ENCODE results near the gene YTHDF1. TPM values are rescaled to one million over a fixed set of nuclear protein-coding genes. Genes with fewer than 3 reads are reported as not detected.
A peak's percentile ranks its signal among the peaks of the same experiment; 100 is the strongest.

The YTHDF1 gene
- total RNA-seq, 1 experiment from 2014 or later: 196 TPM

GRCh38 chr20:63257629-63258028 lies 41.7 kb upstream of the YTHDF1 start:
- no peak overlapping the region for H3K4me3 Mint-ChIP-seq (ENCODE audit: unreplicated experiment)
- POLR2A ChIA-PET: no interaction called here
- no peaks in the 10 kb centered on the region for H3K36me3 ChIP-seq (ENCODE audit: control insufficient read depth, insufficient read depth, low read length)
- H3K9me3 ChIP-seq: no peaks in the 10 kb centered on the region
- H3K4me1 ChIP-seq: peaks cover 74% of the 10 kb centered on the region
- H3K36me3 Mint-ChIP-seq (ENCODE audit: insufficient read depth, unreplicated experiment): no peaks in the 10 kb centered on the region
- no peaks in the 10 kb centered on the region for H3K27me3 ChIP-seq (replicated peaks; ENCODE audit: control insufficient read depth, insufficient read depth, low read length)
- no peaks in the 10 kb centered on the region for H3K9me3 Mint-ChIP-seq (ENCODE audit: unreplicated experiment)
- H3K27me3 Mint-ChIP-seq (ENCODE audit: insufficient read depth, unreplicated experiment): no peaks in the 10 kb centered on the region
- H3K4me1 Mint-ChIP-seq (ENCODE audit: low read depth, unreplicated experiment): peaks cover 52% of the 10 kb centered on the region
- intact Hi-C loops (cut with micrococcal nuclease; ENCODE audit: unreplicated experiment): no loop called here
- H3K27ac Mint-ChIP-seq (ENCODE audit: unreplicated experiment): no peak overlapping the region
- no TSS peak for BruUV-seq (replicated peaks)
- no peak for DNase-seq
- no peak overlapping the region for H3K4me3 ChIP-seq (ENCODE audit: low read depth, low read length)
- CTCF ChIA-PET: interaction anchor here (0.7 kb wide), 1 partner anchor 107 kb away, joined by 3 read pairs; no protein-coding TSS in a partner anchor
- TF ChIP-seq, protein P1, sequence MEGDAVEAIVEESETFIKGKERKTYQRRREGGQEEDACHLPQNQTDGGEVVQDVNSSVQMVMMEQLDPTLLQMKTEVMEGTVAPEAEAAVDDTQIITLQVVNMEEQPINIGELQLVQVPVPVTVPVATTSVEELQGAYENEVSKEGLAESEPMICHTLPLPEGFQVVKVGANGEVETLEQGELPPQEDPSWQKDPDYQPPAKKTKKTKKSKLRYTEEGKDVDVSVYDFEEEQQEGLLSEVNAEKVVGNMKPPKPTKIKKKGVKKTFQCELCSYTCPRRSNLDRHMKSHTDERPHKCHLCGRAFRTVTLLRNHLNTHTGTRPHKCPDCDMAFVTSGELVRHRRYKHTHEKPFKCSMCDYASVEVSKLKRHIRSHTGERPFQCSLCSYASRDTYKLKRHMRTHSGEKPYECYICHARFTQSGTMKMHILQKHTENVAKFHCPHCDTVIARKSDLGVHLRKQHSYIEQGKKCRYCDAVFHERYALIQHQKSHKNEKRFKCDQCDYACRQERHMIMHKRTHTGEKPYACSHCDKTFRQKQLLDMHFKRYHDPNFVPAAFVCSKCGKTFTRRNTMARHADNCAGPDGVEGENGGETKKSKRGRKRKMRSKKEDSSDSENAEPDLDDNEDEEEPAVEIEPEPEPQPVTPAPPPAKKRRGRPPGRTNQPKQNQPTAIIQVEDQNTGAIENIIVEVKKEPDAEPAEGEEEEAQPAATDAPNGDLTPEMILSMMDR (IDR thresholded peaks at IDR 0.05; ENCODE audit: insufficient read depth in 1 of 2, low read depth in 1 of 2, low read length in 1 of 2, severe bottlenecking in 1 of 2, unreplicated experiment in 1 of 2): no peak

GRCh38 chr20:63256954-63257353 lies 41.0 kb upstream of the YTHDF1 start:
- peaks cover 46% of the 10 kb centered on the region for H3K4me1 Mint-ChIP-seq (ENCODE audit: low read depth, unreplicated experiment)
- H3K36me3 Mint-ChIP-seq (ENCODE audit: insufficient read depth, unreplicated experiment): no peaks in the 10 kb centered on the region
- Histone ChIP-seq H3K4me1 (peaks cover 70% of the 10 kb centered on the region), H3K4me3 (ENCODE audit: low read depth, low read length) (no peak overlapping the region), H3K9me3 (no peaks in the 10 kb centered on the region), H3K36me3 (ENCODE audit: control insufficient read depth, insufficient read depth, low read length) (no peaks in the 10 kb centered on the region), H3K27me3 (replicated peaks; ENCODE audit: control insufficient read depth, insufficient read depth, low read length) (no peaks in the 10 kb centered on the region)
- BruUV-seq (replicated peaks): no TSS peak
- no peaks in the 10 kb centered on the region for H3K9me3 Mint-ChIP-seq (ENCODE audit: unreplicated experiment)
- no peaks in the 10 kb centered on the region for H3K27me3 Mint-ChIP-seq (ENCODE audit: insufficient read depth, unreplicated experiment)
- POLR2A ChIA-PET: no interaction called here
- CTCF ChIA-PET: no interaction called here
- no peak for DNase-seq
- TF ChIP-seq, protein P1 (IDR thresholded peaks at IDR 0.05; ENCODE audit: insufficient read depth in 1 of 2, low read depth in 1 of 2, low read length in 1 of 2, severe bottlenecking in 1 of 2, unreplicated experiment in 1 of 2): no peak
- no peak overlapping the region for H3K4me3 Mint-ChIP-seq (ENCODE audit: unreplicated experiment)
- no peak overlapping the region for H3K27ac Mint-ChIP-seq (ENCODE audit: unreplicated experiment)
- intact Hi-C loops (cut with micrococcal nuclease; ENCODE audit: unreplicated experiment): no loop called here

DNA sequence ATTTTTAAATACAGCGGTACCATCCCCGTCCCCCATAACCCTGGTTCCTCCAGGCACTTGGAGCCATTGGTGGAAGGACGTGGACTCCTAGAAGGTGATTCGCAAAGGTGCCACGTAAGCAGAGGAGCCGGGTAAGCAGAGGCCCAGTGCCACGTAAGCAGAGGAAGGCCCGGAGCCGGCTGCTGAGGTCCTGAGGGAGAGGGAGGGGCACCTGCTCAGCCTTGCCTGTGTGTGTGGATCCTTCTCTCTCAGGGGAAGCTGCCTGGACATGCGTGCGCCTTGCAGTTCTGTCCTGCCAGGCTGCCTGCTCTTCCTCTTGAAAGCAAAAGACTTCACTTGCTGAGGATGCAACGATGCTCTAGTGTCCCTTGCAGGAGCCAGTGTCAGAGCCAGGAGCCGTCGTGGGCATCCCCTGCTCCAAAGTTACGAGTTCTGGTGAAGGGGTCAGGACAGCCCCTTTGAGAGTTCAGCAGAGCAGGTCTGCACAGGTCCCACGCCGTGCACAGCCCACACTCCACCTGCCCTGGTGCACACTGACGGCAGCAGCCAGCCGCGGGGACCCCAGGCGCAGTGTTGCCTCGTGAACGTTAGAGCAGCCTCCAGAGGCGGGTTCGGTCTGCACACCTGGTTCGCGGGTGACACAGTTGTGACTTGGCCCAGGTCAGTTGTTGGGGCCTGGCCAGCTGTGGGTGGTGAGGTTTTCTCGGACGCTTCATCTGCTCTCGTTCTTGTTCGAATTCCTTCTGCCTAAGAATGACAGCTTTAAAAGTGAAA lies 40.2 kb upstream of the YTHDF1 start:
- H3K27me3 ChIP-seq (replicated peaks; ENCODE audit: control insufficient read depth, insufficient read depth, low read length): no peaks in the 10 kb centered on the region

More for the DNA sequence above, 40.2 kb upstream of the YTHDF1 start:
- no peak overlapping the region for H3K4me3 Mint-ChIP-seq (ENCODE audit: unreplicated experiment)
- H3K36me3 ChIP-seq (ENCODE audit: control insufficient read depth, insufficient read depth, low read length): no peaks in the 10 kb centered on the region
- peaks cover 39% of the 10 kb centered on the region for H3K4me1 Mint-ChIP-seq (ENCODE audit: low read depth, unreplicated experiment)
- no peak overlapping the region for H3K4me3 ChIP-seq (ENCODE audit: low read depth, low read length)
- H3K4me1 ChIP-seq: peaks cover 62% of the 10 kb centered on the region
- POLR2A ChIA-PET: no interaction called here
- TF ChIP-seq, protein P1 (IDR thresholded peaks at IDR 0.05; ENCODE audit: insufficient read depth in 1 of 2, low read depth in 1 of 2, low read length in 1 of 2, severe bottlenecking in 1 of 2, unreplicated experiment in 1 of 2): no peak
- BruUV-seq (replicated peaks): no TSS peak
- CTCF ChIA-PET: interaction anchor here (1.3 to 1.7 kb wide), 3 partner anchors 13 to 33 kb away, joined by 3 to 22 read pairs (median 6); no protein-coding TSS in a partner anchor
- DNase-seq: no peak
- no peaks in the 10 kb centered on the region for H3K9me3 ChIP-seq
- peak overlapping the region; percentile 20 for H3K27ac Mint-ChIP-seq (ENCODE audit: unreplicated experiment)
- intact Hi-C loops (cut with micrococcal nuclease; ENCODE audit: unreplicated experiment): no loop called here
- H3K9me3 Mint-ChIP-seq (ENCODE audit: unreplicated experiment): no peaks in the 10 kb centered on the region
- H3K27me3 Mint-ChIP-seq (ENCODE audit: insufficient read depth, unreplicated experiment): no peaks in the 10 kb centered on the region
- H3K36me3 Mint-ChIP-seq (ENCODE audit: insufficient read depth, unreplicated experiment): peaks cover 4% of the 10 kb centered on the region

Data from Caco-2 (cell line).